H1 (cell line): Measurements from ENCODE around the gene INSIG1. TPM values are rescaled to one million over a fixed set of nuclear protein-coding genes. Genes with fewer than 3 reads are reported as not detected.

Experiments used
- CTCF ChIA-PET: fragments of 300-600 bp; sonication (Branson Sonifier 250); formaldehyde crosslinking; loops from one replicate; lab custom pipeline; 2021; ENCODE audit not compliant: partially characterized antibody; lab: Charles Lee
- POLR2A ChIA-PET: fragments of 300-600 bp; sonication (Branson Sonifier 250); formaldehyde crosslinking; loops from one replicate; lab custom pipeline; 2021; ENCODE audit warnings: inconsistent platforms; ENCODE audit not compliant: partially characterized antibody; lab: Charles Lee
- DNase-seq, 2 experiments: peaks; one replicate each; pipeline versions ENCODE4 v3.0.0 to v3.0.0-alpha.2; 2010 to 2022; ENCODE audit warnings: low spot score in 2 of 2, low read depth in 1 of 2, mixed read lengths in 1 of 2
- FAIRE-seq: peaks from 2 replicates; lab custom pipeline; 2011; peaks lifted over from hg19 to GRCh38; lab: Jason Lieb, UNC
- H2AFZ ChIP-seq: 2 replicates; pipeline ENCODE4 v1.8.1; 2012; ENCODE audit warnings: low read length, inconsistent platforms
- H2AK5ac ChIP-seq: 2 replicates; pipeline ENCODE4 v1.6.1; 2013; ENCODE audit warnings: low read depth, low read length
- H2BK120ac ChIP-seq: replicated peaks from 2 replicates; pipeline ENCODE3; 2013; ENCODE audit warnings: low read depth, low read length, inconsistent platforms
- H2BK12ac ChIP-seq: 2 replicates; pipeline ENCODE4 v1.6.1; 2013; ENCODE audit warnings: low read depth, low read length
- H2BK15ac ChIP-seq: 2 replicates; pipeline ENCODE4 v1.6.1; 2013; ENCODE audit warnings: low read length
- H2BK20ac ChIP-seq: 2 replicates; pipeline ENCODE4 v1.6.1; 2013; ENCODE audit warnings: low read length
- H2BK5ac ChIP-seq: 2 replicates; pipeline ENCODE4 v1.6.1; 2013; ENCODE audit warnings: low read depth, low read length
- H3K14ac ChIP-seq: 2 replicates; pipeline ENCODE4 v1.6.1; 2013; ENCODE audit warnings: inconsistent platforms; ENCODE audit not compliant: insufficient read length
- H3K18ac ChIP-seq: 2 replicates; pipeline ENCODE4 v1.6.1; 2013; ENCODE audit warnings: low read length; ENCODE audit errors: extremely low read depth
- H3K23ac ChIP-seq: 2 replicates; pipeline ENCODE4 v1.6.1; 2013; ENCODE audit warnings: inconsistent platforms; ENCODE audit not compliant: insufficient read length
- H3K23me2 ChIP-seq: 2 replicates; pipeline ENCODE4 v1.6.1; 2013; ENCODE audit warnings: low read depth, low read length
- H3K27ac ChIP-seq: 2 replicates; pipeline ENCODE4 v1.6.1; 2011; ENCODE audit warnings: low read depth, low read length, inconsistent platforms
- H3K27me3 ChIP-seq, 4 experiments: replicated peaks in 1 of 4; 1 replicate in 1 of 4; 2 replicates in 3 of 4; pipeline versions ENCODE4 v1.6.1 to v1.8.1; 2011 to 2013; ENCODE audit warnings: low read length in 3 of 4, mild to moderate bottlenecking in 3 of 4, inconsistent platforms in 2 of 4, mixed read lengths in 2 of 4, moderate library complexity in 1 of 4; ENCODE audit not compliant: control insufficient read depth in 3 of 4, insufficient read depth in 3 of 4; ENCODE audit errors: extremely low read depth in 1 of 4
- H3K36me3 ChIP-seq, 4 experiments: 2 replicates each; pipeline versions ENCODE4 v1.6.1 to v1.8.1; 2011 to 2013; ENCODE audit warnings: mild to moderate bottlenecking in 4 of 4, low read length in 3 of 4, moderate library complexity in 2 of 4, control low read depth in 1 of 4, inconsistent platforms in 1 of 4; ENCODE audit not compliant: insufficient read depth in 4 of 4, control insufficient read depth in 2 of 4
- H3K4ac ChIP-seq: replicated peaks from 2 replicates; pipeline ENCODE3; 2013; ENCODE audit warnings: low read length, low read depth, mixed read lengths, inconsistent platforms; ENCODE audit not compliant: insufficient read length
- H3K4me1 ChIP-seq, 4 experiments: replicated peaks in 1 of 4; 1 replicate in 1 of 4; 2 replicates in 3 of 4; pipeline versions ENCODE4 v1.6.1 to v1.8.1; 2011 to 2013; ENCODE audit warnings: low read length in 3 of 4, inconsistent platforms in 2 of 4, mixed read lengths in 1 of 4; ENCODE audit not compliant: insufficient read depth in 4 of 4, control insufficient read depth in 3 of 4
- H3K4me2 ChIP-seq, 2 experiments: 2 replicates each; pipeline versions ENCODE4 v1.6.1 to v1.8.1; 2011 to 2013; ENCODE audit warnings: low read depth in 2 of 2, low read length in 2 of 2, control low read depth in 1 of 2, inconsistent platforms in 1 of 2, mild to moderate bottlenecking in 1 of 2; ENCODE audit not compliant: insufficient read depth in 1 of 2
- H3K4me3 ChIP-seq, 4 experiments: fragments of 200-600, 300-600 bp in 1 of 4; sonication (generic), shearing (Covaris generic), sonication (Bioruptor Twin) in 1 of 4; 2 replicates each; pipeline versions ENCODE4 v1.5.1 to v1.8.1; 2011 to 2016; ENCODE audit warnings: low read length in 4 of 4, low read depth in 3 of 4, control low read depth in 2 of 4, inconsistent platforms in 2 of 4, mild to moderate bottlenecking in 2 of 4, mixed read lengths in 1 of 4, moderate library complexity in 1 of 4; ENCODE audit not compliant: insufficient read depth in 2 of 4; ENCODE audit errors: extremely low read depth in 1 of 4
- H3K56ac ChIP-seq: replicated peaks from 2 replicates; pipeline ENCODE3; 2013; ENCODE audit warnings: low read depth, mild to moderate bottlenecking, mixed read lengths, low read length, inconsistent platforms; ENCODE audit not compliant: insufficient read length
- H3K79me1 ChIP-seq: 2 replicates; pipeline ENCODE4 v1.6.1; 2013; ENCODE audit warnings: low read depth, low read length, control low read depth
- H3K79me2 ChIP-seq, 2 experiments: 2 replicates each; pipeline versions ENCODE4 v1.6.1 to v1.8.1; 2012 to 2013; ENCODE audit warnings: low read length in 2 of 2, mild to moderate bottlenecking in 2 of 2, inconsistent platforms in 1 of 2; ENCODE audit not compliant: insufficient read depth in 2 of 2, control insufficient read depth in 1 of 2
- H3K9ac ChIP-seq, 4 experiments: replicated peaks in 1 of 4; 1 replicate in 1 of 4; 2 replicates in 3 of 4; pipeline versions ENCODE4 v1.6.1 to v1.8.1; 2011 to 2013; ENCODE audit warnings: low read depth in 3 of 4, low read length in 3 of 4, control low read depth in 2 of 4, mild to moderate bottlenecking in 2 of 4, moderate library complexity in 2 of 4, inconsistent platforms in 1 of 4; ENCODE audit errors: extremely low read depth in 1 of 4
- H3K9me3 ChIP-seq, 2 experiments: 2 replicates each; pipeline versions ENCODE4 v1.6.1 to v1.8.1; 2012 to 2013; ENCODE audit warnings: mild to moderate bottlenecking in 2 of 2, moderate library complexity in 2 of 2, control low read depth in 1 of 2, inconsistent platforms in 1 of 2, low read depth in 1 of 2, low read length in 1 of 2, mixed read lengths in 1 of 2; ENCODE audit not compliant: insufficient read depth in 2 of 2
- H4K20me1 ChIP-seq, 2 experiments: replicated peaks in 1 of 2; 2 replicates each; pipeline versions ENCODE3 to v1.8.1; 2011 to 2013; ENCODE audit warnings: inconsistent platforms in 2 of 2, low read length in 2 of 2, mild to moderate bottlenecking in 1 of 2; ENCODE audit not compliant: insufficient read depth in 2 of 2, control insufficient read depth in 1 of 2
- H4K5ac ChIP-seq: 2 replicates; pipeline ENCODE4 v1.6.1; 2013; ENCODE audit warnings: low read length, low read depth, mixed read lengths, inconsistent platforms; ENCODE audit not compliant: insufficient read length
- H4K8ac ChIP-seq: 2 replicates; pipeline ENCODE4 v1.8.0; 2013; ENCODE audit warnings: mild to moderate bottlenecking, moderate library complexity, low read length, inconsistent platforms; ENCODE audit not compliant: insufficient read depth; ENCODE audit errors: extremely low read depth
- H4K91ac ChIP-seq: replicated peaks from 2 replicates; pipeline ENCODE3; 2013; ENCODE audit warnings: low read length, mixed read lengths, inconsistent platforms; ENCODE audit not compliant: insufficient read length
- CHD1 ChIP-seq: IDR thresholded peaks from 2 replicates; pipeline ENCODE4 v1.6.1; 2012; ENCODE audit warnings: low read depth, low read length, improper control_type of control experiment
- CREB1 ChIP-seq: IDR thresholded peaks from 2 replicates; pipeline ENCODE4 v1.6.1; 2012; ENCODE audit warnings: inconsistent platforms
- CTBP2 ChIP-seq: IDR thresholded peaks from 2 replicates; pipeline ENCODE4 v1.7.0; 2011; ENCODE audit warnings: borderline replicate concordance, mild to moderate bottlenecking, moderate library complexity, mixed read lengths, low read length; ENCODE audit not compliant: insufficient read depth, insufficient read length
- KDM4A ChIP-seq: IDR thresholded peaks from one replicate; pipeline ENCODE4 v1.7.1; 2012; ENCODE audit warnings: low read depth, mild to moderate bottlenecking, moderate library complexity, low read length, inconsistent platforms; ENCODE audit not compliant: severe bottlenecking
- RBBP5 ChIP-seq: IDR thresholded peaks from 2 replicates; pipeline ENCODE4 v1.7.1; 2012; ENCODE audit warnings: low read depth, mild to moderate bottlenecking, inconsistent platforms, low read length, moderate library complexity, borderline replicate concordance
- RXRA ChIP-seq: IDR thresholded peaks from 2 replicates; pipeline ENCODE4 v1.6.1; 2011; ENCODE audit warnings: low read depth, mild to moderate bottlenecking, low read length, moderate library complexity; ENCODE audit not compliant: insufficient read depth
- TAF1 ChIP-seq: IDR thresholded peaks from 2 replicates; pipeline ENCODE4 v1.6.1; 2011; ENCODE audit warnings: mild to moderate bottlenecking, low read depth, low read length
- TBP ChIP-seq: IDR thresholded peaks from 2 replicates; pipeline ENCODE4 v1.6.1; 2011; ENCODE audit warnings: low read depth, low read length, improper control_type of control experiment
- TEAD4 ChIP-seq: IDR thresholded peaks from 2 replicates; pipeline ENCODE4 v1.6.1; 2012; ENCODE audit warnings: low read depth, low read length, inconsistent platforms, mixed read lengths
- WGBS, 2 experiments: shearing (Covaris generic) in 1 of 2; methylation state at CpG; one replicate each; pipeline versions ENCODE4 v1.1.6 to v1.1.7; 2013 to 2015; ENCODE audit warnings: low lambda C conversion rate in 2 of 2, mixed read lengths in 2 of 2, inconsistent platforms in 1 of 2, low coverage in 1 of 2, missing lambda C conversion rate in 1 of 2; ENCODE audit not compliant: insufficient replicate concordance in 2 of 2, insufficient coverage in 1 of 2, insufficient read length in 1 of 2; ENCODE audit errors: extremely low coverage in 1 of 2, missing lambda C conversion rate in 1 of 2; 5-methylcytosine and 5-hydroxymethylcytosine counted together
- polyA plus RNA-seq, 7 experiments: library from polyadenylated mRNA; depleted of rRNA in 3 of 7; stranded (reverse) in 5 of 7; unstranded in 2 of 7; fragments of >200 nt in 5 of 7; fragments of 200-250 nt in 2 of 7; gene quantifications; 1 replicate in 5 of 7; 2 replicates in 1 of 7; 4 replicates in 1 of 7; pipeline versions ENCODE4 v1.2.1 to v1.2.3, GENCODE V29; 2011 to 2013; ENCODE audit warnings: missing spikeins in 2 of 7, mixed read lengths in 2 of 7
- total RNA-seq: library from RNA; stranded (reverse); fragmentation: NEBNext Ultra II Directional; extraction: Animal tissue kit (Norgen Biotek cat#: 25700); gene quantifications from 2 replicates; pipeline ENCODE4 v1.2.1, GENCODE V29; 2021

Gene INSIG1
- total and polyA plus RNA-seq, 2 of the 8 experiments (the other 6 are each of a cell fraction or from before 2014, with no cell fraction given): 40.0 to 58.4 TPM

GRCh38 chr7:155300641-155301452 is 3.2 kb downstream of the INSIG1 start:
- H3K79me2 ChIP-seq: peaks cover 17 to 51% of the 10 kb centered on the region in 2 experiments
- no peak overlapping the region for H3K18ac ChIP-seq
- peaks cover 16 to 28% of the 10 kb centered on the region in 2 experiments for H4K20me1 ChIP-seq

More at GRCh38 chr7:155300641-155301452, 3.2 kb downstream of the INSIG1 start:
- TF ChIP-seq CHD1 (no peak), RBBP5 (no peak), TEAD4 (no peak), KDM4A (no peak), TBP (no peak), CREB1 (no peak), CTBP2 (no peak), RXRA (no peak), TAF1 (no peak)
- Histone ChIP-seq H2BK12ac (no peak overlapping the region), H3K4me1 (peaks cover 7 to 19% (median 10%) of the 10 kb centered on the region in 4 experiments; a peak in 6 of 7 replicates), H3K4me3 (peak overlapping the region in 1 of 4 experiments; percentile 77; a peak in 1 of 8 replicates), H4K5ac (no peak overlapping the region), H2BK5ac (no peak overlapping the region), H3K36me3 (peaks cover 3 to 53% (median 14%) of the 10 kb centered on the region in 4 experiments; a peak in 6 of 8 replicates), H3K4me2 (peak overlapping the region; percentile 44 to 85; a peak in 3 of 4 replicates), H4K8ac (no peak overlapping the region), H2AK5ac (no peak overlapping the region), H2BK120ac (no peak overlapping the region), H3K27ac (no peak overlapping the region), H2BK20ac (no peak overlapping the region), H4K91ac (no peak overlapping the region), H3K79me1 (peaks cover 13% of the 10 kb centered on the region), H3K4ac (no peak overlapping the region), H3K9me3 (no peaks in the 10 kb centered on the region), H2BK15ac (no peak overlapping the region), H3K9ac (no peak overlapping the region), H3K27me3 (no peaks in the 10 kb centered on the region), H3K23ac (no peak overlapping the region), H3K23me2 (peaks cover 12% of the 10 kb centered on the region), H3K56ac (no peak overlapping the region), H2AFZ (no peak overlapping the region), H3K14ac (no peak overlapping the region)
- POLR2A ChIA-PET: no interaction called here
- FAIRE-seq: no peak
- no peak for DNase-seq
- CTCF ChIA-PET: no interaction called here
- WGBS, 2 experiments: 88% methylated on average over 11 of the region's 11 CpGs; no CpG with 5 or more reads in 1 of the 2 experiments
